GM10847 (cell line): ENCODE data around the gene SLC20A1.

Experiments used
- POLR2A ChIP-seq: IDR thresholded peaks from 2 replicates; pipeline ENCODE4 v1.6.1; 2011; ENCODE audit not compliant: insufficient read length; ENCODE audit errors: extremely low read depth

The SLC20A1 gene

GRCh38 chr2:112621790-112622527 is 23.8 kb upstream of the SLC20A1 start:
- no peak for TF ChIP-seq POLR2A

DNA sequence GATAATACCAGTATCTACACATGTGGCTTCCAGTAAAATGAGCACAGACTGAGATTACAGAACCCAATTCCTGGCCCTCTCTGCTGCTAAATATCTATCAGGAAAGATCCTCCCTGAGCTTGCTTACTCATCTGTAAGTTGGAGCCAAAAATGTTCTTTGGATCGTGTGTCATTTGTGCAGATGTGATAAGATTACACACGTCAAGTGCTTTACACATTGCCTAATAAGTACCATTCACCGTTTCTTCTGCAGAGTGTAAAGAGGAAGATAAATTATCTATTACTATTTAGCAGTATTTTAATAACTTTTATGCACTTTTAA is 23.2 kb upstream of the SLC20A1 start:
- TF ChIP-seq POLR2A, result no peak

DNA sequence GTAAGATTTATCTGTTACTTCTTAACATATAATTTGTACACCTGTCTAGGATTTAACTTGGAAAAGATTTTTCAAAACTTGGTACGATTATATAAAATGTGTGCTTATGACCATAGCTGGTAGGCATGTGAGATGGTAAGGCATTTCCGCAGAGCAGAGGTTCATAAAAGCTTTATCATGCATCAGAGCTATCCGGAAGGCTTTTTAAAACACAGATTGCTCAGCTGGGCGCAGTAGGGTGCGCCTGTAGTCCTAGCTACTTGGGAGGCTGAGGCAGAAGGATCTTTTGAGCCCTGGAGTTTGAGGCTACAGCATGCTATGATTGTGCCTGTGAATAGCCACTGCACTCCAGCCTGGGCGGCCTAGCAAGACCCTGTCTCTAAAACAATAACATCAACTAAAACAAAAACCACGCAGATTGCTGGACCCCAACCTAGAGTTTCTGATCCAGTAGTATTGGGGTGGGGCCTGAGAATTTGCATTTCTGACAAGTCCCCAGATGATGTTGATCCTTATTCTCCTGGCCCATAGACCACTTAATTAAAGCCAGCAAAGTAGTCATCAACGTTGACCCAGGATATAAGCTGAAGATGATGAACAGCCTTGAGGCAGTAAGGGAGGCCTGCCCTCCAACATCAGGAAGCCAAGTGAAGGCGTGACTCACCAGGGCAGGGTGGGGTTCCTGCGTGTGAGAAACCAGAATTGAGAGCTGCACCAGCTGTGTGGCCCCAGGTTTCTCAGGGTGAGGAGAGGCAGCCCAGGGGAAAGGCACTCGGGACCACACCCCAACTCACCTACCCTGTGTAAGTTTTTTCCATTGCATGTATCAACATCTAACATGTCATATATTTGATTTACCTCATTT is 21.6 kb upstream of the SLC20A1 start:
- TF ChIP-seq POLR2A, result no peak

DNA sequence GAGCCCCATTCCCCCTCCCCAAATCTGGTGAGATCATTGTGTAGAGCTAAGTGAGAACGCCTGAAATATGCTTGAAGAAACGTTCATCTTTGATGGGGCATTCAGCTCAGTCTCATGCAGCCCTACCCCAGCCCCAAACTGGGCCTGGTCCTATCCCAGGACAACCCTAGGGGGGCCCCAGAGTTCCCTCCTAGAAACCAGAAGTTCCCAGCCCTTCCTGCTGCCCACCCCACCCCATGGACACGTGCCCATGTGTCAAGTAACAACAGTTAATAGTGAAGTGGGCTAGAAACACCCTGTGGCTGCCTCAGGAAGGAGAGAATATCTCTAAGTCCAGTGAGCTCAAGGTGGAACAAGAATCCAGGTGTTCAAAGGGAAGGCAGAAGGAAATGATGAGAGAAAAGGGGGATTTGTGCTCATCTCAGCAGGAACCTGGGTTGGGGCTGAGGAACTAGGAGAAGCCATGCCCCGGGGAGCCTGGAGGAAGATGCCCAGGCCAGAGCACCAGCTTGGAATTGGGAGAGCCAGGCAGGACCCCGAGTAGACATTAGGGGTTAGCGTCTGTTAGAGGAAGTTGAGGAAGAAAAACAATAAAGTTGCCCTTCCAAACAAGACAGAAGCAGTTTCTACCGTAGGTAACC is 20.1 kb upstream of the SLC20A1 start:
- no peak for TF ChIP-seq POLR2A

GRCh38 chr2:112626604-112627059 is 19.1 kb upstream of the SLC20A1 start:
- TF ChIP-seq POLR2A, result no peak

DNA sequence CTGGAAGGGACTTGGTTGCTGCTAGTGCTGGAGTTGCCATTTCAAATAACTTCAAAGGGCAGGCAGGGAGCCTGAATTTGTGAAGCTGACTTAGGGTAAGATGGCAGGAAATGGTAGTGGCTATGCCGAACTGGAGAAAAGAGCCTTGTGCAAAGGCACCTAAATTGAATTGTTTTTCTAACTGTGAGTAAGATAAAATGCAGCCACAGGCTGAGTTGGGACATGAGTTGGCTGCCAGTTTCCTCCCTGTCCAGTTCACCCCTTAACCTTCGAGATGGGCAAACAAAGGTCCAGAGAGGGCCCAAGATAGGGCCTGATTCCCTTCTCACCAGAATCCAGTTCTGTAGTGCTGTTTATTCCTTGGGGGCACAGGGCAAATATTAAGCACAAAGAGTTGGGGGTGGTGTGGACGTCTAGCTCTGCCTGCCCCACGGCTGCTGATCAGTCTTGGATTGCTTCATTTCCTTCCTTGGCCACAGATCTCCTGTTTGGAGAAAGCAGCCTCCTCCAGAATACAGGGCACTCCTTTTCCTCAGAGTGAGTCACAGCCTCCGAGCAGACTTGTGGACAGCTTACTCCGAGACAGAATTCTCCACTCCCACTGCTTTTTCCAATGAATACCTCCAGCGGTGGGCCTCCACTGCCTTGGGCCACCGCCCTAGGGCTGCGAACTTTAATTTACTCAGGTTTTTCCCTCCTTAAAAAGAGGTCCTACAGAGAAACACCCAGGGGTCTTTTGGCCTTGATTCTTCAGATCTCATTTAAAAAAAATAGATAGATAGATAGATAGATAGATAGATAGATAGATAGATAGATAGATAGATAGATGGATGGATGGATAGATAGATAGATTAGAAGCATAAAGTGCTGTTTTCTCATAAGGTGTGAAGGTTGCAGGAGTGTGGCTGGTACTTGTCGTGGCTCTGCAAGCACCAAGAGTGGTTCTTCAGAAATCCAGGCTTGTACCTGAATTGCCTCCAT is 18.4 kb upstream of the SLC20A1 start:
- TF ChIP-seq POLR2A, result no peak

- TF ChIP-seq POLR2A, result no peak
Observed at GRCh38 chr2:112629224-112629623, 16.5 kb upstream of the SLC20A1 start.

DNA sequence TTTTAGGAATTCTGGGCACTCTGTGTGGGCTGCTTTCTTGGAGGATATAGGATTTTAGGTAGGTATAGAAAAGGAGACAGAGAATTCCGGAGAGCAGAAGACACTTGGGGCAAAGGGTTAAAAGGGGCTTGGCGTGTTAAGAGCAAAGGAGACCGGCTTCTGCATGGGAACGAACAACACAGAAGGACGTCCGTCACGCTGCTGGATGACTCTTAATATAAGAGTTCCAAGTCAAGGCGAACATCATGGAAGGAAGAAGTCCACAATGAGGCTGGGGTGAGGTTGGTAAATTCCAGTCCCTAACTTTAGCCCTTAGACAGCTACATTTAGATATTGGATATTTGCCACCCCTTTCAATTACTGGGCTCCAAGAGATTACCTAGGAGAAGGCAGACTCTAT is 15.9 kb upstream of the SLC20A1 start:
- no peak for TF ChIP-seq POLR2A

- no peak for TF ChIP-seq POLR2A
Observed at GRCh38 chr2:112630268-112630667, 15.5 kb upstream of the SLC20A1 start.

- TF ChIP-seq POLR2A, result no peak
Observed at GRCh38 chr2:112633708-112634107, 12.0 kb upstream of the SLC20A1 start.

GRCh38 chr2:112634153-112634873 is 11.4 kb upstream of the SLC20A1 start:
- TF ChIP-seq POLR2A, result no peak

DNA sequence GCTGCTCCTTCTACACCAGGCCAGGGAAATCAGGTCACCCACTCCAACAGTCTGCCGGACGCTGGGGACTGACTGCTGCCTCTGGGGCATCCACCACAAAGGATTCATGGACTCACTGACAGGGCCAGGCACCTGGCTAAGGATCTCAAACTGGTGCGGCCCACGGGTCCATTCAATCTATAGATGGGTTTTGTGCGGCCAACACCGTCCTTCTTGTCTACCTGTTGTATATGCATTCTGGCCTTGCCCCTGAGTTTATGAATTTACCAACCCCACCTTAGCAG is 10.9 kb upstream of the SLC20A1 start:
- no peak for TF ChIP-seq POLR2A

- TF ChIP-seq POLR2A, result no peak
Observed at GRCh38 chr2:112636605-112637288, 9.0 kb upstream of the SLC20A1 start.

GRCh38 chr2:112637289-112637660 is 8.5 kb upstream of the SLC20A1 start:
- no peak for TF ChIP-seq POLR2A
